Hepatocyte (in vitro differentiated cells): Measurements from ENCODE around the gene TEAD1. TPM values are rescaled to one million over a fixed set of nuclear protein-coding genes. Genes with fewer than 3 reads are reported as not detected.

Experiments used
- DNase-seq: peaks from one replicate; pipeline ENCODE4 v3.0.0-alpha.2; 2016; ENCODE audit warnings: low spot score
- H2AFZ ChIP-seq: fragments of 200-600 bp; sonication (generic); 2 replicates; pipeline ENCODE4 v1.6.0; 2016; ENCODE audit warnings: antibody characterized with exemption, mild to moderate bottlenecking
- H3K27ac ChIP-seq: fragments of 200-600 bp; sonication (generic); 2 replicates; pipeline ENCODE4 v1.5.1; 2016; ENCODE audit warnings: mild to moderate bottlenecking
- H3K27me3 ChIP-seq: fragments of 200-600 bp; sonication (generic); 2 replicates; pipeline ENCODE4 v1.6.1; 2016
- H3K36me3 ChIP-seq: fragments of 200-600 bp; sonication (generic); replicated peaks from 2 replicates; pipeline ENCODE4 v1.5.1; 2016; ENCODE audit warnings: low read depth; ENCODE audit not compliant: insufficient read depth
- H3K4me1 ChIP-seq: fragments of 200-600 bp; sonication (generic); 2 replicates; pipeline ENCODE4 v1.5.1; 2016; ENCODE audit warnings: mild to moderate bottlenecking, moderate library complexity; ENCODE audit not compliant: insufficient read depth
- H3K4me2 ChIP-seq: fragments of 200-600 bp; sonication (generic); 2 replicates; pipeline ENCODE4 v1.6.0; 2016
- H3K4me3 ChIP-seq: fragments of 200-600 bp; sonication (generic); 2 replicates; pipeline ENCODE4 v1.5.1; 2016; ENCODE audit warnings: mild to moderate bottlenecking
- H3K79me2 ChIP-seq: fragments of 200-600 bp; sonication (generic); 2 replicates; pipeline ENCODE4 v1.6.0; 2017; ENCODE audit warnings: mild to moderate bottlenecking
- H3K9me2 ChIP-seq: fragments of 200-600 bp; sonication (generic); replicated peaks from 2 replicates; pipeline ENCODE4 v1.6.0; 2017; ENCODE audit warnings: mild to moderate bottlenecking; ENCODE audit not compliant: insufficient read depth
- H3K9me3 ChIP-seq: fragments of 200-600 bp; sonication (generic); 2 replicates; pipeline ENCODE4 v1.5.1; 2016; ENCODE audit warnings: low read depth, mild to moderate bottlenecking
- H4K20me1 ChIP-seq: fragments of 200-600 bp; sonication (generic); 2 replicates; pipeline ENCODE4 v1.6.0; 2016; ENCODE audit warnings: mild to moderate bottlenecking; ENCODE audit not compliant: insufficient read depth, poor library complexity, severe bottlenecking
- EZH2 ChIP-seq: fragments of 200-600 bp; sonication (generic); IDR thresholded peaks from 2 replicates; pipeline ENCODE4 v1.6.1; 2016; ENCODE audit warnings: antibody characterized with exemption, mild to moderate bottlenecking, borderline replicate concordance
- EZH2phosphoT487 ChIP-seq: fragments of 200-600 bp; sonication (generic); IDR thresholded peaks from one replicate; pipeline ENCODE4 v1.6.1; 2018; ENCODE audit warnings: antibody characterized with exemption, mild to moderate bottlenecking, low read depth, moderate library complexity; ENCODE audit not compliant: unreplicated experiment, severe bottlenecking
- WGBS: methylation state at CpG from one replicate; pipeline ENCODE4 v1.1.6; 2016; ENCODE audit warnings: low lambda C conversion rate; ENCODE audit errors: missing lambda C conversion rate; 5-methylcytosine and 5-hydroxymethylcytosine counted together
- polyA plus RNA-seq: library from polyadenylated mRNA; unstranded; fragments of >200 nt; fragmentation: Nextera tagmentation; extraction: Ambion mirVana; gene quantifications from 2 replicates; pipeline ENCODE4 v1.2.1, GENCODE V29; 2016
- total RNA-seq: library from RNA; depleted of rRNA; stranded (reverse); fragments of >200 nt; gene quantifications from 2 replicates; pipeline ENCODE4 v1.2.3, GENCODE V29; 2014
- TF ChIP-seq, protein P1 (sequence below): fragments of 200-600 bp; sonication (generic); IDR thresholded peaks from 2 replicates; pipeline ENCODE4 v1.5.1; 2016; ENCODE audit warnings: antibody characterized with exemption, mild to moderate bottlenecking; ENCODE audit not compliant: poor library complexity

TEAD1 gene
- total and polyA plus RNA-seq, 2 experiments from 2014 or later, result 37.2 to 82.2 TPM

DNA sequence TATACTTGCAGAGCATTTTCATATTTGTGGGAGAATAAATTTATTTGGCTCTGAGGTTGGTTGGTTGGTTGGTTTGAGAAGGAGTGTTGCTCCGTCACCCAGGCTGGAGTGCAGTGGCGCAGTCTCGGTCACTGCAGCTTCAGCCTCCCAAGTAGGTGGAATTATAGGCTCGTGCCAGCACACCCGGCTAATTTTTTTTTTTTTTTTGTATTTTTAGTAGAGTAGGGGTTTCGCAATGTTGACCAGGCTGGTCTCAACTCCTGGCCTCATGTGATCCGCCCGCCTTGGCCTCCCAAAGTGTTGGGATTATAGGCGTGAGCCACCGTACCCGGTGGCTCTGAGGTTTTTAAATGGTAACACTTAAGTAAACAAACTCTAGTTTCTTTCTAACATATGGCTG lies 161.1 kb downstream of the TEAD1 start:
- WGBS, result 79% methylated on average over 11 of the region's 11 CpGs

GRCh38 chr11:12838463-12839123 lies 164.4 kb downstream of the TEAD1 start:
- H3K9me3 ChIP-seq, result no peaks in the 10 kb centered on the region
- H2AFZ ChIP-seq, result no peak overlapping the region
- H3K27me3 ChIP-seq, result no peaks in the 10 kb centered on the region
- no peak overlapping the region for H3K4me3 ChIP-seq
- WGBS, result 79% methylated on average over 6 of the region's 6 CpGs
- peaks cover 93% of the 10 kb centered on the region for H3K79me2 ChIP-seq
- peaks cover 8% of the 10 kb centered on the region for H4K20me1 ChIP-seq
- DNase-seq, result no peak
- H3K4me2 ChIP-seq, result peak overlapping the region; percentile 28
- no peaks in the 10 kb centered on the region for H3K9me2 ChIP-seq
- H3K4me1 ChIP-seq, result peaks cover 31% of the 10 kb centered on the region
- H3K36me3 ChIP-seq, result no peaks in the 10 kb centered on the region
- H3K27ac ChIP-seq, result peak overlapping the region; percentile 13
- no peak for TF ChIP-seq EZH2
- TF ChIP-seq EZH2phosphoT487, result no peak
- TF ChIP-seq, protein P1, sequence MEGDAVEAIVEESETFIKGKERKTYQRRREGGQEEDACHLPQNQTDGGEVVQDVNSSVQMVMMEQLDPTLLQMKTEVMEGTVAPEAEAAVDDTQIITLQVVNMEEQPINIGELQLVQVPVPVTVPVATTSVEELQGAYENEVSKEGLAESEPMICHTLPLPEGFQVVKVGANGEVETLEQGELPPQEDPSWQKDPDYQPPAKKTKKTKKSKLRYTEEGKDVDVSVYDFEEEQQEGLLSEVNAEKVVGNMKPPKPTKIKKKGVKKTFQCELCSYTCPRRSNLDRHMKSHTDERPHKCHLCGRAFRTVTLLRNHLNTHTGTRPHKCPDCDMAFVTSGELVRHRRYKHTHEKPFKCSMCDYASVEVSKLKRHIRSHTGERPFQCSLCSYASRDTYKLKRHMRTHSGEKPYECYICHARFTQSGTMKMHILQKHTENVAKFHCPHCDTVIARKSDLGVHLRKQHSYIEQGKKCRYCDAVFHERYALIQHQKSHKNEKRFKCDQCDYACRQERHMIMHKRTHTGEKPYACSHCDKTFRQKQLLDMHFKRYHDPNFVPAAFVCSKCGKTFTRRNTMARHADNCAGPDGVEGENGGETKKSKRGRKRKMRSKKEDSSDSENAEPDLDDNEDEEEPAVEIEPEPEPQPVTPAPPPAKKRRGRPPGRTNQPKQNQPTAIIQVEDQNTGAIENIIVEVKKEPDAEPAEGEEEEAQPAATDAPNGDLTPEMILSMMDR, result no peak

More for the DNA sequence above, 161.1 kb downstream of the TEAD1 start:
- Histone ChIP-seq H3K9me2 (no peaks in the 10 kb centered on the region), H3K27ac (no peak overlapping the region), H3K4me2 (no peak overlapping the region), H4K20me1 (peaks cover 4% of the 10 kb centered on the region), H3K79me2 (peaks cover 96% of the 10 kb centered on the region), H3K4me3 (no peak overlapping the region), H2AFZ (no peak overlapping the region), H3K4me1 (peaks cover 2% of the 10 kb centered on the region), H3K27me3 (no peaks in the 10 kb centered on the region), H3K9me3 (no peaks in the 10 kb centered on the region), H3K36me3 (no peaks in the 10 kb centered on the region)
- DNase-seq, result no peak
- TF ChIP-seq EZH2 (no peak), EZH2phosphoT487 (no peak)
- TF ChIP-seq, protein P1, result no peak

DNA sequence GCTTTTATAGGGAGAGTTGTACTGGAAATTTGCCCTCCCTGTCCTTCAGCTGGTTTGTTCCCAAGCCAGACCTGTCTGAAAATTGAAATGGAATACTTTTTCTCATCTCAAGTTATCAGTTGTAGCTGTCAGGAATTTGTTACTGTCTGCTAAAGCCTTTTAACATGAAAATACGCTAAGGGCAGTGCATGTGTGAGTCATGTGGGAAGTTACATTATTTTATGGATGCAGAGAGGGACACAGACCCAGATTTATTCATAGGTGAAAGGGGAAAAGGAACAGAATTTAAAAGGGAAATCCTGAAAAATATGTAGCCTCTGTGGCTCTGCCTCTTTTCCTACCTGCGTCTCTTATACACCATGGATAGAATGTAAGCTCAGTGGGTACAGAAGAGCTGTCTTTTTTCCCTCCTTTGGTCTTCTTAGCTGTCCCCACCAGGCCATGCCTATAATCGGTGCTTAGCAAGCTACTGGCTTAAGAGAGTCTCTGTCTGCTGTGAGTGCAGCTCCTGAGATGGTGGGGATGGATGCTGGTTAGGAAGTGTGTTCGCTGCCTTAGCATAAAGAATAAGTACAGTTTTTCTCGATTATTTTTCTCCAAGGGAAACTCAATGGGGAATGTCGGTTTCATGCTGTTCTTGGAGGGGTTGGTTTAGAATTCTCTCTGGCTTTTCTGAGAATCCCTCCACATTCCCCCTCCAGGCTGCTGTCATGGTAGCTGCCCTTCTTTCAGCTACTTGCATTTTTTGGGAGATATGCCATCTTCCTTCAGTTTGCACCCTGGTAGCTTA lies 166.8 kb downstream of the TEAD1 start:
- Histone ChIP-seq H2AFZ (no peak overlapping the region), H3K36me3 (no peaks in the 10 kb centered on the region), H3K27me3 (no peaks in the 10 kb centered on the region), H3K9me3 (no peaks in the 10 kb centered on the region), H3K27ac (peak overlapping the region; percentile 80), H4K20me1 (peaks cover 5% of the 10 kb centered on the region), H3K4me2 (peak overlapping the region; percentile 38), H3K4me3 (no peak overlapping the region), H3K9me2 (no peaks in the 10 kb centered on the region), H3K79me2 (peaks cover 80% of the 10 kb centered on the region), H3K4me1 (peaks cover 52% of the 10 kb centered on the region)
- 66% methylated on average over 6 of the region's 6 CpGs for WGBS
- no peak for DNase-seq
- TF ChIP-seq EZH2, result no peak
- no peak for TF ChIP-seq EZH2phosphoT487
- TF ChIP-seq, protein P1, result no peak
